DMS79 treated with DMSO at 0.1 percent for 48 hours (cell line): ENCODE results near the gene CEP76.
"Not testable (repeated sequence)": the region's sequence is repeated elsewhere in the genome, so short reads cannot be mapped to it uniquely, and the experiment has no call there.

Experiments
- DNase-seq: peaks from one replicate; lab custom pipeline; 2025; lab: John Stamatoyannopoulos, UW

CEP76 gene

DNA sequence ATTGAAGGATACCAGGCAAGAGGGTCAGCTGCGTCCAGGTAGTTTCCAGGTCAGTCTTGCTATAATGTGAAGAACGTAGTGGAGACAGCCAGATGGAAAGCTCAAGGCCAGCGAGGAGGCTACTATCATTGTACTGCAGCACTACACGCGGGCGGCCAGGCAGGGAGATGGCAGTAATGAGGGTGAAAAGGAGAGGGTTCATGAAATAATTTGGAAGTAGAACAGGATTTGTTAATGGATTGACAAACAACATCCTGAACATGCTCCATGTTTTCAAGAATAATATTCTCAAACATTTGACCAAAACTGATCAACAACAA lies 61.7 kb downstream of the CEP76 start:
- no peak for DNase-seq

DNA sequence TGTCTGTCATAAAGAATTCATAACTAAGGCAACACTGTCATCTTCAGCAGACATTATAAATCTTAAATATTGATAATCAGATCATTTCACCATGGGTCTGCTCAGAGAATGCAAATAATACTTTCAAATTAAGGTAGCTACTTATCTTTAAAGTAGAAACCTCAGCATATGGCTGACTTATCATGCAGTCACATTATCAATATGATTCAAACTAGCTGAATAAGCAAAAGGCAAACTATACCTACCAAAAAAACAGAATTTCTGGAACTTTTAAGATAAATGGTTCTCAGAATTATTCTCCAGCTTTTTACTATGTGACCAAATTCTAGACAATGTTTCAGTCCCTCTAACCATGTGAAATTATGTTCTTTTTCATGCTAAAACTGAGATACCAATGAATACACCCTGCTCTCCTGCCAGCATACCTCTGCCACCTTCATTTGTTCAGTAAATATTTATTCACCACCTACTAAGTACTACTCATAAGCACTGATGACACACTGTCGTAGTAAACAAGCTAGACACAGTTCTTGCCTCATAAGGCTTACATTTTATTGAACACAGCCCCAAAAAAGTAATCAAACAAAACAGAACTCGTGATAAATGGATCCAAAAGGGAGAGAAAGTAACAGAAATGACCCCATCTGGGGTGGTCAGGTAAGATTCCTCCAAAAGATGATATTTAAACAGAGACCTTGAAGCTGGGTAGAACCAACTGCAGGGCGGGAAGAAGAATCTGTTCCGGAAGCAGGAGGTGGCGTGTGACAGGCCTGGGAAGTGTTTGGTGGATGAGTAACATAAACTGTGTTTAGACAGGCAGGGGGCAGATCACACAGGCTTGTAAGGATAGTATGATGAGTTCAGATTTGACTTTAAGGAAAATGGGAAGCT lies 62.3 kb downstream of the CEP76 start:
- no peak for DNase-seq

DNA sequence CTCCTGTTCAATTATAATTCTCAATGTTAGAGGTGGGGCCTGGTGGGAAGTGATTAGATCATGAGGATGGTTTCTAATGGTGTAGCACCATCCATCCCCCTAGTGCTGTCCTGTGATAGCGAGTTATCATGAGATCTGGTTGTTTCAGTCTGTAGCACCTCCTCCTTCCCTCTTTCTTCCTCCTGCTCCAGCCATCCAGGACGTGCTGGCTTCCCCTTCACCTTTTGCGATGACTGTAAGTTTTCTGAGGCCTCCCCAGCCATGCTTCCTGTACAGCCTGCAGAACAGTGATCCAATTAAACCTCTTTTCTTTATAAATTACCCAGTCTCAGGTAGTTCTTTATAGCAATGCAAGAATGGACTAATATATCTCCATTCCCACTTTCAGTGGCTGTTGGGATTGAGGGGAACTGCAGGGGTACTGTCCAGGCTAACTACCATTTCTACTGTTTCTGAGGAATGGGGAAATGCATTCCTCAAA lies 63.8 kb downstream of the CEP76 start:
- no peak for DNase-seq

DNA sequence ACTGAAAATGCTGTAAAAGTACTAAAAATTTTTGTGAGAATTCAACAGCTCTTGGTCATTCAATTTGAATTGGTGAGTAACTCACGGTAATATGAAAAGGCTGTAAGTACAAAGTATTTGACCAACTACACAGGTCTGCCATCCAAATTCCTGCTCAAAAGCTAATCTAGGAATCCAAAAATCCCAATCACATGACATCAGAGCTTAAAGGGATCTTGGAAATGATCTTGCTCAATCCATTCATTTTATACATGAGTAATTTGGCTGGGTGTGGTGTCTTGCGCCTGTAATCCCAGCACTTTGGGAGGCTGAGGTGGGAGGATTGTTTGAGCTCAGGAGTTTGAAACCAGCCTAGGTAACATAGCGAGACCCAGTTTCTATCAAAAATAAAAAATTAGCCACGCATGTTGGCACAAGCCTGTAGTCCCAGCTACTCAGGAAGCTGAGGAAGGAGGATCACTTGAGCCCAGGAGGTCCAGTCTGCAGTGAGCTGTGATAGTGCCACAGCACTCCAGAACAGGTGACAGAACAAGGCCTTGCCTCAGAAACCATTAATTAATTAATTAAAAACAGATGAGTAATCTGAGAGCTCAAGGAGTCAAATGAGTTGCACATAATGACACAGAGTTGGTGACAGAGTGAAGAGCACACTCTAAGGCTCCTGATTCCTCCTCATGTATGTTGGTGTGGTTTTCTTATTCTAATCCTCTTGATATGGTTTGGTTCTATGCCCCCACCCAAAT lies 64.5 kb downstream of the CEP76 start:
- peak; percentile 20 for DNase-seq

DNA sequence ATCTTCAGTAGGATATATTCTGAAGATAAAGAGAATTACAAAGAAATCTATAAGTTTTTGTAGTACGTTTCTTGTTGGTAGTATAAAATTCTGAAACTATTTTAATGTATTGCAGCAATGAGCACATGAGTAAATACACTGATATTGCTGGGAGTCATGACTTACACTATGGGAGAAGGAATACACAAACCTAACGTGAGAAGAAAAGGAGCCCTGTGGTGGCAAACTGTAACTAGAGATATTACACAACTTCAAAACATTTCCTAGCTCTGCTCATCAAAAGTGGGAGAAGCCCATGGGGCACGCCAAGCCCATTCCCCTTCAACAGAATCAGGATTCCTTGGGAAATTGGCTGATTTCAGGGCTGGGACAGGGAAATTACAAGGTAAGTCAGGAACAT lies 65.1 kb downstream of the CEP76 start:
- no peak for DNase-seq

DNA sequence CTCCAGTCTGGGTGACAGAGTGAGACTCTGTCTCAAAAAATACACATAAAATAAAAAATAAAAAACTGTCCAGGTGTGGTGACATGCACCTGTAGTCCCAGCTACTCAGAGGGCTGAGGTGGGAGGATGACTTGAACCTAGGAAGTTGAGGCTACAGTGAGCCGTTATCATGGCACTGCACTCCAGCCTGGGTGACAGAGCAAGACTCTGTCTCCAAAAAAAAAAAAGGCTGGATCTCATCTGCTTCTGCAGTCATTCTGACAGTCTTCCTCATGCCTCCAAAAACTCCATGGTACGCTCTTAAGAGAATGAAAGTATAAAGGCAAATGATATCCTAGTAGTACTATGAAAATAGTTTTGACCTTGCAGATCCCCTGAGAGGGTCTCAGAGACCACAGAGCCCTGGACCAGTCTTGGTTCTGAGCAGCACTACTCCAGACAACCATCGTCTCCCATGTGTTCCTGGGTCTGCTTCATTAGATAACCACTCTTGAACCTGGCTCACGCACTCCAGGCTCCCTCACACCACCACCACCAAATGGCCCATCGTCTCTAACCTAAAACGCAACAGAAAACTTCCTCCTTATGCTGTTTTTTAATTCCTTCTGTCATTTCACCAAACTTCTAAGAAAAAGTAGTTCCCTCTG lies 70.6 kb downstream of the CEP76 start:
- DNase-seq = no peak

DNA sequence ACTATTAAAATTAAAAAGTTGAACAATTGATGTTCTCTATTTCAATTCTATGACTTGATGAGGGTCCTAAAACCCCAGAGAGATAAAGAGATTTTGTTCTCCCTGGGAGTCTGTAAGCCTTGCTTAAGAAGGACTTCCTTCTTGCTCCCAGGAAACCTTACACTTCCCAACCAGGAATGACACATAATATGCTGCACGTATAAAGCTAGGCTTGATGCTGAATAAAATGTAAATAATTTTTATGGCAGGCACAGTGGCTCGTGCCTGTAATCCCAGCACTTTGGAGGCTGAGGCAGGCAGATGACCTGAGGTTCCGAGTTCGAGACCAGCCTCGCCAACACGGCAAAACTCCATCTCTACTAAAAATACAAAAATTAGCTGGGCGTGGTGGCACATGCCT lies 72.4 kb downstream of the CEP76 start:
- DNase-seq = no peak

DNA sequence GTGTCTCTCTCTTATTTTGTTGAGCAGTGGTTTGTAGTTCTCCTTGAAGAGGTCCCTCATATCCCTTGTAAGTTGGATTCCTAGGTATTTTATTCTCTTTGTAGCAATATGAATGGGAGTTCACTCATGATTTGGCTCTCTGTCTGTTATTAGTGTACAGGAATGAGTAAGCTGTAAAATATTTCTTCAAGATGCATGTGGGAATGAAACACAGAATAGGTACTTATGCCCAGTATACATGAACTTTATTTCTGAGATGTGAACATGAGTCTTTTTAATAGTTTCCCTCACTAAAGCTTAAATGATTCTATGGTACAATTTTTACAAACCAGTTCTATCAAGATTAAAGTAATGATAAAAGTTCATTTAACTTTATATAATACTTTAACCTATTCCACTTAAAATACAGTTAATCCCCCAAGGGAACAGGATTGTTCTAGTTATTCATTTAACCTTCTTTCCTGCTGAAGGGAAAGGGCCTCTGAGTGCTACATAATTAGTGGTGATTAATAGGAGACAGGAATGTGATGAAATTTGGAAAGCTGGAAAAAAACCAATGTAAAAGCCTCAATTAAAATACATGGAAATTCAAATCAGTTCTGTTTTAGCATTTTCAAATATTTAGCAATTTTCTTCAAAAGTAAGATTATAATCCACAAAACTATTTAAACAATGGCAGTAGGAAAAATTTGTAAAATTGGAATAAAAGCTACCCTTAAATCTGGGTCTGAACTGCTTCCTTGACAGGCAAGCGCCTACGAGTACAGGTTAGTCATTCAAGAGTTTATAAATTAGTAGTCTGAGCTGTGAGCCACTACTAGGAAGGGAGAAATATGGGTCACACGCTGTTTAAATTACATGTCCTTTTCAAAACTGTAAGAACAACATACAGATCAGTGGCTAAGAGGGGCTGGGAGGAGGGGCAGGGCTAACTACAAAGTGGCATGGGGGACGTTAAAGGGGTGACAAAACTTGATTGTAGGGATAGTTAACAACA lies 73.5 kb downstream of the CEP76 start:
- no peak for DNase-seq

DNA sequence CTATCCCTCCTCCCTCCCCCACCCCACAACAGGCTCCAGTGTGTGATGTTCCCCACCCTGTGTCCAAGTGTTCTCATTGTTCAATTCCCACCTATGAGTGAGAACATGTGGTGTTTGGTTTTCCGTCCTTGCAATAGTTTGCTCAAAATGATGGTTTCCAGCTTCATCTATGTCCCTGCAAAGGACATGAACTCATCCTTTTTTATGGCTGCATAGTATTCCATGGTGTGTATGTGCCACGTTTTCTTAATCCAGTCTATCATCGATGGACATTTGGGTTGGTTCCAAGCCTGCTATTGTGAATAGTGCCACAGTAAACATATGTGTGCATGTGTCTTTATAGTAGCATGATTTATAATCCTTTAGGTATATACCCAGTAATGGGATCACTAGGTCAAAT lies 75.3 kb downstream of the CEP76 start:
- not testable (repeated sequence) for DNase-seq

DNA sequence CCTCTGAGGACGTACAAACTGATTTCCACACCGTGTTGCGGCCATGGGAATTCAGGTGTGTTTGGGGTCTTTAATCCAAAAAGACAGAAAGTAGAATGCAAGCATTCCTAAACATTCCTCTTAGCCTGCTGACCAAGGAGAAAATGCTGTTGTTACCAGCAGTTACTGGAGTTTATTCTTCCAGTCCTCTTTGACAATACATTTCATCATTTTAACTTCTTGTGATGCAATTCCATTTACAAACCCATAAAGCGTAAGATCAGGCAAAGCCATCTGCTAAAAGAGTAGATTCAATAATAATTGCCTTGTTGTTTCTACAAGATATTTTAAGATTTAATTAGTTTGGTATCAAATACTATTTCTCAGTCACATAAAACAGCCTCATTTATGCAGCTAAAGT lies 77.3 kb downstream of the CEP76 start:
- DNase-seq = no peak
